AG04450 (cell line): ENCODE results near the gene POLR3A. TPM values are rescaled to one million over a fixed set of nuclear protein-coding genes. Genes with fewer than 3 reads are reported as not detected.

ENCODE experiments used
- CTCF ChIA-PET: fragments of 300-600, 350-600 bp; formaldehyde crosslinking; extraction: SDS; loops from one replicate; lab custom pipeline; 2022; ENCODE audit warnings: antibody characterized with exemption, inconsistent platforms; lab: Charles Lee
- POLR2A ChIA-PET: fragments of 350-600 bp; formaldehyde crosslinking; extraction: SDS; loops from one replicate; lab custom pipeline; 2021; ENCODE audit warnings: antibody characterized with exemption, inconsistent platforms; lab: Yijun Ruan, JAX
- DNase-seq: peaks from one replicate; pipeline ENCODE4 v3.0.0-alpha.2; 2011; ENCODE audit warnings: low read depth, low spot score
- H3K27ac ChIP-seq: one replicate; pipeline ENCODE4 v1.5.1; 2012; ENCODE audit warnings: low read depth, low read length, control low read depth
- H3K27me3 ChIP-seq: one replicate; pipeline ENCODE4 v1.6.0; 2012; ENCODE audit warnings: low read length; ENCODE audit not compliant: control insufficient read depth, insufficient read depth
- H3K4me3 ChIP-seq: 2 replicates; pipeline ENCODE4 v1.5.1; 2011; ENCODE audit warnings: mild to moderate bottlenecking, low read depth, low read length, control low read depth
- H3K9me3 ChIP-seq: 2 replicates; pipeline ENCODE4 v1.5.1; 2012; ENCODE audit warnings: low read length; ENCODE audit not compliant: control insufficient read depth, insufficient read depth
- polyA plus RNA-seq: library from polyadenylated mRNA; depleted of rRNA; stranded (reverse); fragments of >200 nt; gene quantifications from 2 replicates; pipeline ENCODE4 v1.2.3, GENCODE V29; 2011; rRNA removed
- small RNA-seq: library from RNA; depleted of rRNA; stranded (forward); fragments of <200 nt; gene quantifications from one replicate; pipeline ENCODE3, GENCODE V24; 2012; ENCODE audit warnings: low read depth; ENCODE audit not compliant: insufficient read length
- TF ChIP-seq, protein P1 (sequence below): IDR thresholded peaks from 2 replicates; pipeline ENCODE4 v1.5.1; 2011; ENCODE audit warnings: low read depth, low read length, control low read depth, inconsistent platforms

The POLR3A gene
- polyA plus RNA-seq, 1 experiment: 16.3 TPM

DNA sequence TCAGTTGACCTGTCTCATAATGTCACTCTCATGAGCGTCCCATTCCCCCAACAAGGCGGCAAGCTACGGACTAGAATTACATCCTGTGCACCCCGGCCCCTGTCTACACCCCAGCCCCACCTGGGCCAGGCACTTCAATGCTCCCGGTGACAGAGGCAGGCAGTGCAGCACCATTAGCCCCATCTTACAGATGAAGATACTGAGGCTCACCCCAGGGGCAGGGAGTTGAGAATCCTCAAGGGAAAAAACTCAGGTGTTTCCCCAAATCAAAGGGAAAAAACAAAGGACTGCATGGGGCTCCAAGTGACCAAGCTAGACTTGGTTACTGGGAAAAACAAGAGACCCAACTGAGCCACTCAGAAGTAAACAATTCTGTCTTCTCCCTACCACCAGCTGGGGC is 107.3 kb downstream of the POLR3A start:
- no peak overlapping the region for H3K4me3 ChIP-seq
- H3K9me3 ChIP-seq: no peaks in the 10 kb centered on the region
- no peak overlapping the region for H3K27ac ChIP-seq
- TF ChIP-seq, protein P1, sequence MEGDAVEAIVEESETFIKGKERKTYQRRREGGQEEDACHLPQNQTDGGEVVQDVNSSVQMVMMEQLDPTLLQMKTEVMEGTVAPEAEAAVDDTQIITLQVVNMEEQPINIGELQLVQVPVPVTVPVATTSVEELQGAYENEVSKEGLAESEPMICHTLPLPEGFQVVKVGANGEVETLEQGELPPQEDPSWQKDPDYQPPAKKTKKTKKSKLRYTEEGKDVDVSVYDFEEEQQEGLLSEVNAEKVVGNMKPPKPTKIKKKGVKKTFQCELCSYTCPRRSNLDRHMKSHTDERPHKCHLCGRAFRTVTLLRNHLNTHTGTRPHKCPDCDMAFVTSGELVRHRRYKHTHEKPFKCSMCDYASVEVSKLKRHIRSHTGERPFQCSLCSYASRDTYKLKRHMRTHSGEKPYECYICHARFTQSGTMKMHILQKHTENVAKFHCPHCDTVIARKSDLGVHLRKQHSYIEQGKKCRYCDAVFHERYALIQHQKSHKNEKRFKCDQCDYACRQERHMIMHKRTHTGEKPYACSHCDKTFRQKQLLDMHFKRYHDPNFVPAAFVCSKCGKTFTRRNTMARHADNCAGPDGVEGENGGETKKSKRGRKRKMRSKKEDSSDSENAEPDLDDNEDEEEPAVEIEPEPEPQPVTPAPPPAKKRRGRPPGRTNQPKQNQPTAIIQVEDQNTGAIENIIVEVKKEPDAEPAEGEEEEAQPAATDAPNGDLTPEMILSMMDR: no peak
- ChIA-PET POLR2A (interaction anchor here (1.2 kb wide), 1 partner anchor 18 kb away, joined by 3 read pairs; no protein-coding TSS in a partner anchor), CTCF (no interaction called here)
- no peak for DNase-seq
- H3K27me3 ChIP-seq: no peaks in the 10 kb centered on the region

- H3K4me3 ChIP-seq: no peak overlapping the region
- no peaks in the 10 kb centered on the region for H3K9me3 ChIP-seq
- TF ChIP-seq, protein P1: no peak
- DNase-seq: no peak
- POLR2A ChIA-PET: interaction anchor here (1.2 kb wide), 1 partner anchor 18 kb away, joined by 3 read pairs; no protein-coding TSS in a partner anchor
- no peak overlapping the region for H3K27ac ChIP-seq
- CTCF ChIA-PET: no interaction called here
- no peaks in the 10 kb centered on the region for H3K27me3 ChIP-seq
Measured at GRCh38 chr10:77921395-77921794, 107.9 kb downstream of the POLR3A start.

- no peak overlapping the region for H3K27ac ChIP-seq
- TF ChIP-seq, protein P1: no peak
- no peak overlapping the region for H3K4me3 ChIP-seq
- CTCF ChIA-PET: no interaction called here
- POLR2A ChIA-PET: no interaction called here
- H3K27me3 ChIP-seq: no peaks in the 10 kb centered on the region
- no peak for DNase-seq
- no peaks in the 10 kb centered on the region for H3K9me3 ChIP-seq
Measured at GRCh38 chr10:77920495-77920894, 108.8 kb downstream of the POLR3A start.

- ChIA-PET CTCF (interaction anchor here (0.6 to 0.7 kb wide), 3 partner anchors 29 to 82 kb away, joined by 3 to 5 read pairs (median 3); no protein-coding TSS in a partner anchor), POLR2A (interaction anchor here (0.6 to 0.7 kb wide), 2 partner anchors 70 to 94 kb away, joined by 3 to 9 read pairs; no protein-coding TSS in a partner anchor)
- H3K4me3 ChIP-seq: no peak overlapping the region
- DNase-seq: peak; percentile 38
- no peak overlapping the region for H3K27ac ChIP-seq
- no peaks in the 10 kb centered on the region for H3K27me3 ChIP-seq
- TF ChIP-seq, protein P1: no peak
- no peaks in the 10 kb centered on the region for H3K9me3 ChIP-seq
Measured at GRCh38 chr10:77919713-77920108, 109.6 kb downstream of the POLR3A start.

Small RNAs within 50 kb of the gene (small RNA-seq; reads per million reads assigned to genes)
- not detected for gene RF00017

Other genes starting within 250 kb of the POLR3A start
- 16.3 and 21.9 TPM in 2 replicates for gene DLG5, start 102.8 kb downstream of the POLR3A start, polyA plus RNA-seq
- 3,086 and 3,777 TPM in 2 replicates for gene RPS24, start 4.3 kb upstream of the POLR3A start, polyA plus RNA-seq